ENCODE results near the gene HPS3. TPM values are rescaled to one million over a fixed set of nuclear protein-coding genes. Genes with fewer than 3 reads are reported as not detected.

Gene HPS3
- total and polyA plus RNA-seq, 12 donors = 3.7 to 12.8 (median 4.7) TPM

GRCh38 chr3:149180057-149180573 lies 50.7 kb downstream of the HPS3 start:
- intact Hi-C loops (cut with DNase I) = no loop called here
- Histone ChIP-seq H3K27ac (peak overlapping the region in 7 of 10 donors; percentile 31 to 70 (median 61)), H3K36me3 (peaks cover 0 to 27% (median 9%) of the 10 kb centered on the region in 9 donors), H3K4me1 (peaks cover 0 to 22% (median 17%) of the 10 kb centered on the region in 9 donors), H3K9me3 (peaks cover 0 to 8% (median 0%) of the 10 kb centered on the region in 11 donors), H3K4me3 (no peak overlapping the region), H3K27me3 (no peaks in the 10 kb centered on the region)
- DNase-seq = peak; percentile 34 to 83
- WGBS, 2 donors = 34 to 47% methylated on average over 7 of the region's 7 CpGs
- ATAC-seq = peak; percentile 87 to 99 (median 96)
- no peak for TF ChIP-seq CTCF (IDR thresholded peaks at IDR 0.05)

GRCh38 chr3:149181182-149181581 lies 51.7 kb downstream of the HPS3 start:
- TF ChIP-seq CTCF (IDR thresholded peaks at IDR 0.05) = no peak
- Histone ChIP-seq H3K4me3 (no peak overlapping the region), H3K4me1 (peaks cover 0 to 22% (median 17%) of the 10 kb centered on the region in 9 donors), H3K9me3 (peaks cover 0 to 8% (median 0%) of the 10 kb centered on the region in 11 donors), H3K27ac (no peak overlapping the region), H3K36me3 (peaks cover 0 to 16% (median 4%) of the 10 kb centered on the region in 9 donors), H3K27me3 (no peaks in the 10 kb centered on the region)
- ATAC-seq (no peak), DNase-seq (no peak)
- intact Hi-C loops (cut with DNase I) = no loop called here
- 96 to 99% methylated on average over 2 of the region's 2 CpGs for WGBS, 2 donors

- TF ChIP-seq CTCF (IDR thresholded peaks at IDR 0.05) = no peak
- Histone ChIP-seq H3K36me3 (no peaks in the 10 kb centered on the region), H3K27ac (no peak overlapping the region), H3K4me3 (no peak overlapping the region), H3K4me1 (peaks cover 0 to under 1% (median 0%) of the 10 kb centered on the region in 9 donors), H3K27me3 (no peaks in the 10 kb centered on the region), H3K9me3 (no peaks in the 10 kb centered on the region)
- ATAC-seq (no peak), DNase-seq (no peak)
- WGBS, 2 donors = 94 to 99% methylated on average over 2 of the region's 2 CpGs
- intact Hi-C loops (cut with DNase I) = no loop called here
These were observed 56.8 kb downstream of the HPS3 start for GRCh38 chr3:149186219-149186618.

- H3K4me3 ChIP-seq = no peak overlapping the region
- no peaks in the 10 kb centered on the region for H3K36me3 ChIP-seq
- intact Hi-C loops (cut with DNase I) = no loop called here
- H3K4me1 ChIP-seq = peaks cover 0 to 2% (median 0%) of the 10 kb centered on the region in 9 donors
- 93 to 94% methylated on average over 3 of the region's 3 CpGs for WGBS, 2 donors
- no peaks in the 10 kb centered on the region for H3K9me3 ChIP-seq
- no peak overlapping the region for H3K27ac ChIP-seq
- DNase-seq (no peak), ATAC-seq (no peak)
- no peaks in the 10 kb centered on the region for H3K27me3 ChIP-seq
- no peak for TF ChIP-seq CTCF (IDR thresholded peaks at IDR 0.05)
These were observed 57.3 kb downstream of the HPS3 start for GRCh38 chr3:149186721-149187120.

Data from heart right ventricle (tissue), 16 donors.